HepG2 (cell line): Measurements from ENCODE around the gene GJA9. TPM values are rescaled to one million over a fixed set of nuclear protein-coding genes. Genes with fewer than 3 reads are reported as not detected.

Experiments
- CHD4 ChIP-seq: fragments of 200-600 bp; sonication (generic); IDR thresholded peaks from 2 replicates; pipeline ENCODE4 v1.7.0; 2017; ENCODE audit warnings: mild to moderate bottlenecking, low read length, borderline replicate concordance
- EHMT2 ChIP-seq: fragments of 200-600 bp; sonication (generic); IDR thresholded peaks from 2 replicates; pipeline ENCODE4 v1.7.0; 2017; ENCODE audit warnings: antibody characterized with exemption, low read depth, low read length, borderline replicate concordance
- FOXK1 ChIP-seq: sonication (generic); formaldehyde crosslinking; IDR thresholded peaks from 2 replicates; pipeline ENCODE4 v1.4.0; 2020; ENCODE audit warnings: low read depth, missing genetic modification reagents, borderline replicate concordance
- GTF3A ChIP-seq: sonication (generic); formaldehyde crosslinking; conservative IDR thresholded peaks from 2 replicates; pipeline ENCODE4 v1.4.0; 2020; ENCODE audit warnings: mild to moderate bottlenecking, missing genetic modification reagents
- HDAC1 ChIP-seq: sonication (generic); formaldehyde crosslinking; IDR thresholded peaks from 2 replicates; pipeline ENCODE4 v1.5.1; 2020; ENCODE audit warnings: mild to moderate bottlenecking, missing genetic modification reagents
- HMG20A ChIP-seq: IDR thresholded peaks from 2 replicates; pipeline ENCODE4 v1.6.1; 2016; ENCODE audit warnings: borderline replicate concordance
- HNF4G ChIP-seq, 2 experiments: sonication (generic) in 1 of 2; formaldehyde crosslinking in 1 of 2; IDR thresholded peaks; 2 replicates each; pipeline versions ENCODE4 v1.4.0 to v1.6.1; 2011 to 2020; ENCODE audit warnings: borderline replicate concordance in 2 of 2, low read depth in 2 of 2, mild to moderate bottlenecking in 2 of 2, low read length in 1 of 2, missing genetic modification reagents in 1 of 2, moderate library complexity in 1 of 2
- JUN ChIP-seq: sonication (generic); formaldehyde crosslinking; IDR thresholded peaks from 2 replicates; pipeline ENCODE4 v1.4.0; 2020; ENCODE audit warnings: mild to moderate bottlenecking, missing genetic modification reagents
- KDM5B ChIP-seq: sonication (generic); formaldehyde crosslinking; IDR thresholded peaks from 2 replicates; pipeline ENCODE4 v1.4.0; 2020; ENCODE audit warnings: missing genetic modification reagents, mild to moderate bottlenecking, borderline replicate concordance
- KDM6A ChIP-seq: IDR thresholded peaks from 2 replicates; pipeline ENCODE4 v1.6.1; 2016; ENCODE audit warnings: low read depth
- MIER2 ChIP-seq: IDR thresholded peaks from 2 replicates; pipeline ENCODE4 v1.6.1; 2016; ENCODE audit warnings: missing biosample characterization, missing genetic modification reagents
- NR2F6 ChIP-seq, 2 experiments: IDR thresholded peaks; 2 replicates each; pipeline ENCODE4 v1.6.1; 2016; ENCODE audit warnings: antibody characterized with exemption in 1 of 2, mild to moderate bottlenecking in 1 of 2
- REST ChIP-seq, 2 experiments: IDR thresholded peaks; 2 replicates each; pipeline ENCODE4 v1.6.1; 2011 to 2012; ENCODE audit warnings: low read length in 2 of 2, borderline replicate concordance in 1 of 2, low read depth in 1 of 2, mild to moderate bottlenecking in 1 of 2, moderate library complexity in 1 of 2
- TRAFD1 ChIP-seq: sonication (generic); formaldehyde crosslinking; IDR thresholded peaks from 2 replicates; pipeline ENCODE4 v1.5.1; 2020; ENCODE audit warnings: missing genetic modification reagents, mild to moderate bottlenecking, borderline replicate concordance
- TRIM22 ChIP-seq: fragments of 450-650 bp; IDR thresholded peaks from 2 replicates; pipeline ENCODE4 v1.6.1; 2017
- ZIK1 ChIP-seq: sonication (generic); formaldehyde crosslinking; IDR thresholded peaks from 2 replicates; pipeline ENCODE4 v1.5.0; 2020; ENCODE audit warnings: mild to moderate bottlenecking, low read depth, missing genetic modification reagents, borderline replicate concordance
- ZMYM2 ChIP-seq: sonication (generic); formaldehyde crosslinking; IDR thresholded peaks from 2 replicates; pipeline ENCODE4 v1.8.0; 2022; ENCODE audit warnings: mild to moderate bottlenecking, missing genetic modification reagents
- ZMYM3 ChIP-seq: sonication (generic); formaldehyde crosslinking; IDR thresholded peaks from 2 replicates; pipeline ENCODE4 v1.5.1; 2020; ENCODE audit warnings: mild to moderate bottlenecking, missing genetic modification reagents
- ZNF530 ChIP-seq: sonication (generic); formaldehyde crosslinking; IDR thresholded peaks from 2 replicates; pipeline ENCODE4 v1.5.0; 2020; ENCODE audit warnings: low read depth, mild to moderate bottlenecking, missing genetic modification reagents
- polyA plus RNA-seq, 8 experiments: library from polyadenylated mRNA; depleted of rRNA in 3 of 8; stranded (reverse) in 7 of 8; unstranded in 1 of 8; fragments of >200 nt; fragmentation: Illumina TruSeq in 4 of 8; extraction: Trizol in 4 of 8; gene quantifications; 2 replicates each; pipeline versions ENCODE4 v1.2.1 to v1.2.3, GENCODE V29; 2011 to 2016; ENCODE audit warnings: low read depth in 4 of 8, missing spikeins in 1 of 8, mixed read lengths in 1 of 8; ENCODE audit not compliant: insufficient read depth in 1 of 8
- total RNA-seq, 5 experiments: library from RNA; depleted of rRNA; stranded (reverse); fragments of >200 nt; fragmentation: Illumina TruSeq; extraction: Trizol; gene quantifications; 2 replicates each; pipeline ENCODE4 v1.2.3, GENCODE V29; 2016; ENCODE audit warnings: low read depth in 1 of 5
- TF ChIP-seq, protein P1 (sequence below): IDR thresholded peaks from 2 replicates; pipeline ENCODE4 v1.6.1; 2016; ENCODE audit warnings: missing compliant biosample characterization, missing genetic modification reagents, borderline replicate concordance

The GJA9 gene
- total and polyA plus RNA-seq, 2 of the 13 experiments (the other 11 are each of a cell fraction or from before 2014, with no cell fraction given): 0.08 to 0.13 TPM

GRCh38 chr1:38888423-38889333 lies 7.3 kb upstream of the GJA9 start (continued):
- peak; percentile 41; the same call in 1 of the 2 replicates for TF ChIP-seq ZMYM2 (CRISPR knock-in tag)
- peak; percentile 76 for TF ChIP-seq ZMYM3 (CRISPR knock-in tag)
- TF ChIP-seq HDAC1: peak; percentile 33; the same call in 1 of the 2 replicates
- no peak for TF ChIP-seq NR2F6 (IDR thresholded peaks at IDR 0.05)
- peak; percentile 20; the same call in 1 of the 2 replicates for TF ChIP-seq NR2F6 (CRISPR knock-in tag; IDR thresholded peaks at IDR 0.05)
- TF ChIP-seq, protein P1, sequence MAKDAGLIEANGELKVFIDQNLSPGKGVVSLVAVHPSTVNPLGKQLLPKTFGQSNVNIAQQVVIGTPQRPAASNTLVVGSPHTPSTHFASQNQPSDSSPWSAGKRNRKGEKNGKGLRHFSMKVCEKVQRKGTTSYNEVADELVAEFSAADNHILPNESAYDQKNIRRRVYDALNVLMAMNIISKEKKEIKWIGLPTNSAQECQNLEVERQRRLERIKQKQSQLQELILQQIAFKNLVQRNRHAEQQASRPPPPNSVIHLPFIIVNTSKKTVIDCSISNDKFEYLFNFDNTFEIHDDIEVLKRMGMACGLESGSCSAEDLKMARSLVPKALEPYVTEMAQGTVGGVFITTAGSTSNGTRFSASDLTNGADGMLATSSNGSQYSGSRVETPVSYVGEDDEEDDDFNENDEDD (CRISPR knock-in tag): peak; percentile 44; the same call in 1 of the 2 replicates
- TF ChIP-seq EHMT2: peak; percentile 58; the same call in 1 of the 2 replicates
- no peak for TF ChIP-seq ZIK1 (CRISPR knock-in tag)
- peak in 1 of 2 experiments; percentile 75; a peak in 2 of 4 replicates for TF ChIP-seq REST (IDR thresholded peaks at IDR 0.05; ENCODE audit: borderline replicate concordance in 1 of 2, low read depth in 1 of 2, low read length in 2 of 2)
- no peak for TF ChIP-seq KDM5B (CRISPR knock-in tag)
- TF ChIP-seq TRAFD1 (CRISPR knock-in tag): no peak
- TF ChIP-seq FOXK1 (CRISPR knock-in tag): 0 out of 2 replicates have a peak, but pooled peaks have one; percentile 16
- peak; percentile 70 for TF ChIP-seq HNF4G (IDR thresholded peaks at IDR 0.05; ENCODE audit: borderline replicate concordance, low read depth, low read length)
- no peak for TF ChIP-seq HNF4G (CRISPR knock-in tag; IDR thresholded peaks at IDR 0.05; ENCODE audit: borderline replicate concordance, low read depth)
- TF ChIP-seq HMG20A (CRISPR knock-in tag): peak; percentile 52; the same call in 1 of the 2 replicates
- TF ChIP-seq KDM6A (CRISPR knock-in tag): no peak; the same call in 1 of the 2 replicates
- TF ChIP-seq JUN (CRISPR knock-in tag): no peak
- TF ChIP-seq GTF3A (CRISPR knock-in tag): no peak
- 0 out of 2 replicates have a peak, but pooled peaks have one; percentile 64 for TF ChIP-seq CHD4
- no peak for TF ChIP-seq ZNF530 (CRISPR knock-in tag)
- 0 out of 2 replicates have a peak, but pooled peaks have one; percentile 41 for TF ChIP-seq MIER2 (CRISPR knock-in tag)
- TF ChIP-seq TRIM22: no peak
